ENCODE results near the gene PCDH9.

Gene PCDH9

DNA sequence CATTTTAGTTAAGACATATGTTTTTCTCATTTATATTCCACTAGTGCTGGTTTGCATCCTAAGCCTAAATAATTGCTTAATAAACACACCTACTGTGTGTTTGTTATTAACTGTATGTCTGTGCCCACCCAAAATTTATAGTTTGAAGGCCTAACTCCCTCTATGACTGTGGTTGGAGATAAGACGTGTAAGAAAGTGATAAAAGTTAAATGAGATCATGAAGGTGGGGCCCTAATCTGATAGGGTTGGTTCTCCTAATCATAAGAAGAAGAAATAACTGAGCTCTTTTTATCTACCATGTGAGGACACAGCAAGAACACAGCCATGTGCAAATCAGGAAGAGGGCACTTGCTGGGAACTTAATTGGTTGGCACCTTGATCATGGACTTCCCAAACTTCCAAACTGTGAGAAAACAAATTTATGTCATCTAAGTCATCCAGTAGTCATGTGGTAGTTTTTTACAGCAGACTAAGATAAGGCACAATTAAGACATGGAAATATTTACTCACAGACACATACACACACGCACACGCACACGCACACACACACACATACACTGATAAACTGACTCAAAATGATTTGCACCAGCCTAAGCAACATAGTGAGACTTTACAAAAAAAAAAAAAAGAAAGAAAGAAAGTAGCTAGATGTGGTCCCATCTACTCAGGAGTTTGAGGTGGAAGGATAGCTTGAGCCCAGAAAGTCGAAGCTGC, 662.1 kb downstream of the PCDH9 start:
- DNase-seq (ENCODE audit: low read depth in 3 of 3): no peak

DNA sequence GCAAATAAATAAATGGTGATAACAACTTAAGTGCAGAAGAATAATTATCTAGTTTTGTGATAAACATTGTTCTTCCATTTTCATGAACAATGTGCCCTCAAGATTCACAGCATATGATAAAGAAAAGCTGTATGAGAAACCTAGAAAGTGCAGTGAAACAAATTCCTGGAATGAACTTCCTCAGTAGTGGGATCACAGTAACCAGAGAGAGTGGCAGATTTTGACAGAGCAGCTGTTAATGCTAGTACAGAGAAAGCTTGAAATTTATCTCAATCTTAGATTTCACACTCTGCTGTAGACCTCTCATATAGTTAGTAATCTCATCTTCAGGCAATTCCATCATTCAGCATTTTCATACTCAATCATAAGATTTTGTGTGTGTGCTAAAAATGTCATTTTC, 664.9 kb downstream of the PCDH9 start:
- DNase-seq (ENCODE audit: low read depth in 3 of 3): no peak

DNA sequence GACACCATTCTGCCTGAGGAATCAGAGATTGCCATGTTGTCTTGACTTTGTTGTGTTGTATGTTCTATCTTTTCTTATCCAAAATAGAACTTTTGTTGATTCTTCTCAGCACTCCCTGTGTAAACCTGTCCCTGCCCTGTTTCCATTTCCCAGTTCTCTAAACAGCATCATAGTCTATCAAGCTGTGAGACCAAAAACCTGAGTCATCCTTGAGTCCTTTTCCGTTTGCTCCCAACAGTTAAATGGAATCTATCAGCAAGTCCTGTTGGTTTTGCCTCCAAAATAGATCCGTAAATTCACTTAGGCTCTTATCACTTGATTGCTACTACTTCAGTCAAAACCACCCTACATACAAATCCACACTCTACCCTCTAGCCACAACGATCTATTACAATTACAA, 667.1 kb downstream of the PCDH9 start:
- DNase-seq (ENCODE audit: low read depth in 3 of 3): no peak

- no peak for DNase-seq (ENCODE audit: low read depth in 3 of 3)
These were observed 668.1 kb downstream of the PCDH9 start for GRCh38 chr13:66562054-66562453.

DNA sequence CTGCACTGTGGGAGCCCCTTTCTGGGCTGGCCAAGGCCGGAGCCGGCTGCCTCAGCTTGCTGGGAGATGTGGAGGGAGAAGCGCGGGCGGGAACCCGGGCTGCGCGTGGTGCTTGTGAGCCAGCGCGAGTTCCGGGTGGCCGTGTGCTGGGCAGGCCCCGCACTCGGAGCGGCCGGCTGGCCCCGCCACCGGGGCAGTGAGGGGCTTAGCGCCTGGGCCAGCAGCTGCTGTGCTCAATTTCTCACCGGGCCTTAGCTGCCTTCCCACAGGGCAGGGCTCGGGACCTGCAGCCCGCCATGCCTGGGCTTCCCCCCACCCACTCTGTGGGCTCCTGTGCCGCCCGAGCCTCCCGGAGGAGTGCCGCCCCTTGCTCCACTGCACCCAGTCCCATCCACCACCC, 669.1 kb downstream of the PCDH9 start:
- no peak for DNase-seq (ENCODE audit: low read depth in 3 of 3)

- DNase-seq (ENCODE audit: low read depth in 3 of 3): no peak
These were observed 669.9 kb downstream of the PCDH9 start for GRCh38 chr13:66560189-66560588.

- DNase-seq (ENCODE audit: low read depth in 3 of 3): no peak
These were observed 671.0 kb downstream of the PCDH9 start for GRCh38 chr13:66559093-66559492.

DNA sequence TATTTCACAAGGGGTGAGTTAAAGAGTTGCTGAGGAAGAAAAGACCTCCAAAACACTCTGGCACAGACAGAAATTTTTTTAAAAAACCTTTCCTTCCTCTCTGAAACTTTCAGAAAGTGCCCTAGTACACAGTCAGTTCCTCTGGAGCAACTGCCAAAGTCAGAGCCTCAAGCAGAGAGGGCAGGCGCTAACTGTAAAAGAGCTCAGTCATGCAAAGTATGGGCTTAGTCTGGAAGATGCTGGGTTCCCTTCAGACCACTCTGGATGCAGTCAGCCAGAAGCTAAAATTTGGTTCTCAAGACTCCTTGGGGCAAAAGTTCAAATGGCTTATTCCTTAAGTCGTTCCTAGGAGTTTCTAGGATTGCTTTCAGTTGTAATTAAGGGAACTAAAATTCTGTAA, 671.6 kb downstream of the PCDH9 start:
- DNase-seq (ENCODE audit: low read depth in 3 of 3): no peak

DNA sequence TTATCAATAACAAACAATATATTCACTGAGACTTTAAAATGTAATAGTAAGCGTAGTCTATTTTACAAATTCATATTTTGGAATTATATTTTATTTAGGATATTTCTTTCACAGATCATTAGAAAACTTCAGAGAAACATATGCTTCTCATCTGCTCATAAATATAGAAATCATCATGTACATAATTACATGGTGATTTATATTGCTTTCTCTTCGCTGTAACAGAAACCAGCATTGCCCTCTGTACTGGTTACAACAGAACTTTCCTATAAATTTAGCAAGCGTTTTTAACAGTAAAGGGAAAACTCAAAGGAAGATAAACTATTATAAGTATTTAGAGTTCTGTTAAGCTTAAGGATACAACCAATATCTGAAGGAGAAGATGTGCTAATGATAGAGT, 672.8 kb downstream of the PCDH9 start:
- DNase-seq (ENCODE audit: low read depth in 3 of 3): no peak

DNA sequence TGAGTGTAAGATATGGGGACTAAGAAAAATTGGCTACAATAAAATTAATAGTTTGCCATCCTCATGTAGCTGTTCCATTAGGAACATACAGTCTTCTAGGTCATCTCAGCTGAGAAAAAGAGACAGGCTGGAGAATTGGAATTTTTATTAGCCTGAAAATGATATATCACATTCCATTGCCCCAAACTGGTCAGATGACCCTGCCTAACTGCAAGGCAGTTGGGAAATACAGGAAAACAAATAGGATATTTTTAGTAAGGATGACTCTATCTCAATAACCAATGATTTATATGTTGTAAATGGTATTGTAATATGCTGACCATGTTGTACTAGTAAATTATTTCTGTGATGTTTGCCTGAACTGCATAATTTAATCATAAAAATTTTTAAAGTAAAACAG, 673.8 kb downstream of the PCDH9 start:
- no peak for DNase-seq (ENCODE audit: low read depth in 3 of 3)

- DNase-seq (ENCODE audit: low read depth in 3 of 3): no peak
These were observed 676.7 kb downstream of the PCDH9 start for GRCh38 chr13:66553391-66553790.

- no peak for DNase-seq (ENCODE audit: low read depth in 3 of 3)
These were observed 679.0 kb downstream of the PCDH9 start for GRCh38 chr13:66551128-66551527.

GRCh38 chr13:66547685-66548084, 682.5 kb downstream of the PCDH9 start:
- no peak for DNase-seq (ENCODE audit: low read depth in 3 of 3)

GRCh38 chr13:66546534-66547379, 683.4 kb downstream of the PCDH9 start:
- DNase-seq (ENCODE audit: low read depth in 3 of 3): no peak

GRCh38 chr13:66543780-66544179, 686.4 kb downstream of the PCDH9 start:
- no peak for DNase-seq (ENCODE audit: low read depth in 3 of 3)

GRCh38 chr13:66537417-66537816, 692.7 kb downstream of the PCDH9 start:
- no peak for DNase-seq (ENCODE audit: low read depth in 3 of 3)

- DNase-seq (ENCODE audit: low read depth in 3 of 3): no peak
These were observed 693.4 kb downstream of the PCDH9 start for GRCh38 chr13:66536746-66537145.

DNA sequence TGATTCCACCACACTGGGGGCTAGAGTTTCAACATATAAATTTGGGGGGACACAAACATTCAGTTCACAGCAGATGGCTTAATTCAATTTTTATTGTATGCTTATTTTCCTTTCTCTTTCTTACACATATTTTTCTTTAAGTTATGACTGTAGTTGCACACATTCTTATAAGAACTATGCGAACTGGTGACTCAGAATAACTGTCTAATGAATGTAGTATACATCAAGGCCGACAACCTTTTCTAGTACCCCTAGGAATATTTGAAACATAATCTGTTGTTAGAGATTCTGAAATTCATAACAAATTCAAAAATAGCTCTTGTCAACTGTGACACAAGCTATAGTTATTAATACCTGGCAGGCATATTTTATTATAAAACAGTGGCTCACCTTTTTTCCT, 695.6 kb downstream of the PCDH9 start:
- no peak for DNase-seq (ENCODE audit: low read depth in 3 of 3)

- DNase-seq (ENCODE audit: low read depth in 3 of 3): no peak
These were observed 697.3 kb downstream of the PCDH9 start for GRCh38 chr13:66532845-66533244.

GRCh38 chr13:66532146-66532545, 698.0 kb downstream of the PCDH9 start:
- no peak for DNase-seq (ENCODE audit: low read depth in 3 of 3)

GRCh38 chr13:66530686-66531085, 699.5 kb downstream of the PCDH9 start:
- no peak for DNase-seq (ENCODE audit: low read depth in 3 of 3)

GRCh38 chr13:66530158-66530557, 700.0 kb downstream of the PCDH9 start:
- DNase-seq (ENCODE audit: low read depth in 3 of 3): no peak

DNA sequence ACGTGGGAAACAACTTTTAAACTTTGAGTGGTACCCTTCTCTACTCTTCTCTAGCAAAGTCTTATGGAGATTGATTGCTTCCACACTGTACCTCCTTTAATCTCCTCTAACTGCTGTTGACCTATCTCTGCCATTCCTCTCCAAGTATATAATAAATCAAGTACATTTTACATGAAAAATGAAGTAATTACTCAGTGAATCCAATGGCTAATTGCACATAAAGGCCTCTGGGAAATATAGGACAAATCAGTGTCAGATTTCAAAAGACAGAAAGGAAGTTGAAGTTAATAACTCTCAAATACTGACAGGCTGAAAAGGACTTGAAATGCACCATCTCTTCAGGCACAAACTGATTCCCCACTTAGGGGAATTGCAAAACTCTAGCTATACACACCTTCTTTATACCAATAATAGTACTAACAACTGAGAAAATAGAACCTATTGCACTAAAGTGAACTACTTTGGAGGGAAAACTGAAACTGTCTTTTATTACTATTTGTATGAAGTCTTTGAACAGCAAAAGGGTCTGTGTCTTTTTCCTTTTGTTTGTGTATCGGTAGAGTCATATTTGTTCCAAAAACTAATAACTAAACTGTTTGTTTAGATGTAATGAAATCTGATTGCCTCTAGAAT, 701.1 kb downstream of the PCDH9 start:
- DNase-seq (ENCODE audit: low read depth in 3 of 3): no peak

Data from stimulated activated CD4-positive, alpha-beta T cell treated with anti-CD3 and anti-CD28 coated beads, TNF-alpha, amount 100 ng/mL, for 4 hours (primary cell).